Measurements from ENCODE around the gene HBQ1. TPM values are rescaled to one million over a fixed set of nuclear protein-coding genes. Genes with fewer than 3 reads are reported as not detected.
"Not testable (repeated sequence)": the region's sequence is repeated elsewhere in the genome, so short reads cannot be mapped to it uniquely, and the experiment has no call there.

HBQ1 gene
- total RNA-seq, 2 donors from 2014 or later: not detected

DNA sequence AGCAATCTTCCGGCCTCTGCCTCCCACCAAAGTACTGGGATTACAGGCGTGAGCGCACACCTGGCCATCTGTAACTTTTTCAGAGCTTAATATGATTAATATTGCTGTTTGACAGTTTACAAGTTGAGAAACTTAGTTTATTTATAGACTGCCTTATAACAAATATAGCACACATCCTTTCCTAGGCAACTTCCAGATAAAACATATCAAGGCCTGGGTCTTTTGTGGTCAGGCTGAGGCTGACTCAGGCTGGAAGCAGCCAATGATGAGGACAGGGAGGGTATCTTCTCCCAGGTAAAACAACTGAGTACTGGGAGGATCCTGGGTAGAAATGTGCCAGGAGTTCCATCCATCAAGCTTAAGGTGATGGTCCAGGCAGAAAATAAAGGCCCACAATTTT is 32.7 kb downstream of the HBQ1 start:
- Histone ChIP-seq H3K36me3 (peaks cover 66% of the 10 kb centered on the region), H3K27me3 (replicated peaks; ENCODE audit: insufficient read depth) (no peaks in the 10 kb centered on the region), H3K4me3 (no peak overlapping the region), H3K27ac (no peak overlapping the region), H3K4me1 (ENCODE audit: control insufficient read depth in 1 of 2, low read depth in 2 of 2) (no peaks in the 10 kb centered on the region), H3K9me3 (no peaks in the 10 kb centered on the region)
- ATAC-seq (ENCODE audit: insufficient number of reproducible peaks, low FRiP score, low read depth): no peak
- DNase-seq (ENCODE audit: low spot score): no peak
- TF ChIP-seq, protein P1, sequence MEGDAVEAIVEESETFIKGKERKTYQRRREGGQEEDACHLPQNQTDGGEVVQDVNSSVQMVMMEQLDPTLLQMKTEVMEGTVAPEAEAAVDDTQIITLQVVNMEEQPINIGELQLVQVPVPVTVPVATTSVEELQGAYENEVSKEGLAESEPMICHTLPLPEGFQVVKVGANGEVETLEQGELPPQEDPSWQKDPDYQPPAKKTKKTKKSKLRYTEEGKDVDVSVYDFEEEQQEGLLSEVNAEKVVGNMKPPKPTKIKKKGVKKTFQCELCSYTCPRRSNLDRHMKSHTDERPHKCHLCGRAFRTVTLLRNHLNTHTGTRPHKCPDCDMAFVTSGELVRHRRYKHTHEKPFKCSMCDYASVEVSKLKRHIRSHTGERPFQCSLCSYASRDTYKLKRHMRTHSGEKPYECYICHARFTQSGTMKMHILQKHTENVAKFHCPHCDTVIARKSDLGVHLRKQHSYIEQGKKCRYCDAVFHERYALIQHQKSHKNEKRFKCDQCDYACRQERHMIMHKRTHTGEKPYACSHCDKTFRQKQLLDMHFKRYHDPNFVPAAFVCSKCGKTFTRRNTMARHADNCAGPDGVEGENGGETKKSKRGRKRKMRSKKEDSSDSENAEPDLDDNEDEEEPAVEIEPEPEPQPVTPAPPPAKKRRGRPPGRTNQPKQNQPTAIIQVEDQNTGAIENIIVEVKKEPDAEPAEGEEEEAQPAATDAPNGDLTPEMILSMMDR (IDR thresholded peaks at IDR 0.05): no peak

DNA sequence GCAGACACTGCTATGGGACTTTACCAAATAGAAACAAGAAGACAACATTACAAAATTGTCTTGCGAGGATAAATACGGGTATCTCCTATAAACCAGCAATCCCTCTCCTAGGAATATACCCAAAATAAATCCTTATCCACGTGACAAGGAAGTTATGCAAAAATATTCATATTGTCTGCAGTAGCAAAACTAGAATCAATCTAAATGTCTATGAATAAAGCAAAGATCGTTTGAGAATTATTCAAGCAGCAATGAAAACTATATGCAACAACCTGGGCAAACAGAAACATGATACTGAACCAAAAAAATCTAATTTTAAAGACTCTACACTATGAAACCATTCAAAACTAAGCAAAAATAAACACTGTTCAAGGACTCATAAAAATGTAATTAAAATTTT is 39.8 kb downstream of the HBQ1 start:
- TF ChIP-seq, protein P1 (IDR thresholded peaks at IDR 0.05): no peak
- no peaks in the 10 kb centered on the region for H3K27me3 ChIP-seq (replicated peaks; ENCODE audit: insufficient read depth)
- DNase-seq (ENCODE audit: low spot score) (no peak), ATAC-seq (ENCODE audit: insufficient number of reproducible peaks, low FRiP score, low read depth) (no peak)
- no peaks in the 10 kb centered on the region for H3K9me3 ChIP-seq
- H3K4me3 ChIP-seq: no peak overlapping the region
- peaks cover 64% of the 10 kb centered on the region for H3K36me3 ChIP-seq
- no peaks in the 10 kb centered on the region for H3K4me1 ChIP-seq (ENCODE audit: control insufficient read depth in 1 of 2, low read depth in 2 of 2)
- no peak overlapping the region for H3K27ac ChIP-seq

DNA sequence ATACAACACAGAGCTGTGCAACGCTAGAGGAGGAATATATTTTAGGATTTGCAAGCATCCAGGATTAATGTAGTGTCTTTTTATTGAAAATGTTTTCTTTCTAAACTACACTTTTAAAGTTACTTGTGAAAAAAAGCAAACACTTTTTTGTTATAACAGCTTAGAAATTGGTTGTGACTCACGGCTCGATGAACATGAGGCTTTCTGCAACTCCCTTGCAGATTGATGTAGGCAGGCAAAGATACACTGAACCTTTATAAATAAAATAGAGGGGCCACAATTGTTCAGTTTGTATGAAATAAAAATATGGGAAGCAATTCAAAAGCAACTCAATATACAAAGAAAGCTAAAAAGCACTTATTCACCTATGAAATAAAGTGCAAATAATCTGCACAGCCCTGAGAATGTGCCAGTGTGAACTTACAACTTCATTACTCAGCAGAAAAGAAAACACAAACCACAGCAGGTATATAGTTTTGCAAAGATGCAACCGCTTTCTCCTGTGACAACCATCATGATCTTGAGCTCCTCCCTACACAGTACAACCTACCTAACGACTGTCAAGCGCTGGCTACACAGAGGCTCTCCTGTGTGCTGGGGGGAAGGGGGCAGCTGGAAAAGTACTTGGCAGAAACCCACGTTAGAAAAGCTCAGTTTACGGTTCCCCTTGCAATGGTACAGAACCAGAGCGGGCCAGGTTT is 48.0 kb downstream of the HBQ1 start:
- Histone ChIP-seq H3K27me3 (replicated peaks; ENCODE audit: insufficient read depth) (no peaks in the 10 kb centered on the region), H3K9me3 (no peaks in the 10 kb centered on the region), H3K4me3 (peak overlapping the region; percentile 91), H3K27ac (peak overlapping the region; percentile 94 to 96), H3K4me1 (ENCODE audit: control insufficient read depth in 1 of 2, low read depth in 2 of 2) (peaks cover 10 to 17% of the 10 kb centered on the region in 2 donors), H3K36me3 (peaks cover 32% of the 10 kb centered on the region)
- TF ChIP-seq, protein P1 (IDR thresholded peaks at IDR 0.05): no peak
- ATAC-seq (ENCODE audit: insufficient number of reproducible peaks, low FRiP score, low read depth) (no peak), DNase-seq (ENCODE audit: low spot score) (no peak)

DNA sequence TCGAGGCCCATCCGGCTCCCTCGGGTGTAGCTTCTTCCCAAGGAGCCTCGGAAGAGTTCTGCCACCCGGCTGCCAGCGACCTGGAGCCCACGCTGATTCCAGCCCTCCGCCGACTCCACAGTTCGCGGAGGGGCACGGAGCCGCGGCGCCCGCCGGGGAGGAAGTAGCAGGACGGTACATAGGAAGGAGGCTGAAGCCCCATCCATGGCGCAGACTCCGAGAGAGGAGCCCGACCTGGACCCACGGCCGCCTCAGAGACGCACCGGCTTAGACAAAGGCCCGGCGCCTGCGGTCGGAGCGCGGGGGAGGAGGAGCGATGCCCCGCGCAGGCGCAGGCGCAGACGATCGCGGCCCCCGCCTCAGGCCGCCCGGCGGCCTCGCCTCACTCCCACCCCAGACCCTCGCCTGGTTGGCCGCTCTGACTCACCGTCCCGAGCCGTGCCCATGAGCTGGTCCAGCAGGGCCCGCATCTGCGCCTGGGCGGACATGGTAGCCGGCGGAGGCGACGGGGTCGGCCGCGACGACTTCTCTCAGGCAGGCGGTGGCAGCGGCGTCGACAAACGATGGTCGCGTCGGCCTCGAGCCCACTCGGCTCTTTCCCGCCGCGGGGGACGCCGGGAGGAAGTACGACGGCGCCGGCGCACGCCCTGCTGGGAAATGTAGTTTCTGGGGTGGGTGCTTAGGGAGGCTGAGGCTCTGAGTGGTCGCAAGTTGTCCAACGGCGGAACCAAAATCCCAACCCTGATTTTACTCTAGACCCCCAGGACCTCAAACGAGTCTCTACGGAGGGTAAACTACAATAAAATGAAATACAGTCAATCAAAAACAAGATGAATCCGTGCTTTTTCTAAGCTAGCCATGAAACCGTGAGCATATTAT is 48.8 kb downstream of the HBQ1 start, which contains the start of gene LUC7L:
LUC7L (minus strand) TSS at position 598 of the 879 bp plus-strand sequence; CDS start at position 488, 110 bp downstream.
- ATAC-seq (ENCODE audit: insufficient number of reproducible peaks, low FRiP score, low read depth) (peak; percentile 64), DNase-seq (ENCODE audit: low spot score) (peak; percentile 43)
- Histone ChIP-seq H3K36me3 (peaks cover 26% of the 10 kb centered on the region), H3K27me3 (replicated peaks; ENCODE audit: insufficient read depth) (no peaks in the 10 kb centered on the region), H3K9me3 (no peaks in the 10 kb centered on the region), H3K4me3 (peak within 1 kb of the TSS; percentile 91), H3K4me1 (ENCODE audit: control insufficient read depth in 1 of 2, low read depth in 2 of 2) (peaks cover 10 to 17% of the 10 kb centered on the region in 2 donors), H3K27ac (peak within 1 kb of the TSS; percentile 94 to 96)
- TF ChIP-seq, protein P1 (IDR thresholded peaks at IDR 0.05): no peak

DNA sequence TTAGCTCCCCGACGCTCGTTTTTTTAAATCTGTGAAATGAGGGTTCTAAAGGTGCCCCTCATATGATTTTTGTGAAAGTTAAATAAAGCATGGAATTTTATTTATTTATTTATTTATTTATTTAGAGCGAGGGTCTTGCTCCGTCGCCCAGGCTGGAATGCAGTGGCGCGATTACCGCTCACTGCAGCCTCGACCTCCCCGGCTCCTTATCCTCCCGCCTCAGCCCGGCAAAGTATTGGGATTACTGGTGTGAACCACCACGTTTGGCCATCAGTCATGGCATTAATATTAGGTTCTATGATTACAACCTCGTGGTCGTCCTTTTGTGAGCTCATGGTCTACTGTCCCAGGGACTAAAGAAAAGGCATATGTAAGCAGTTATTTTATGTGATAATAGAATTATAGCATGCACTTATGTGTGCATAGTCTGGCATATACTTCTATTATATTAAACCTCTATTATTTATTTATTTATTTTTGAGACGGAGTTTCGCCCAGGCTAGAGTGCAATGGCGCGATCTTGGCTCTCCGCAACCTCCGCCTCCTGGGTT is 49.5 kb downstream of the HBQ1 start:
- H3K4me3 ChIP-seq: peak overlapping the region; percentile 91
- TF ChIP-seq, protein P1 (IDR thresholded peaks at IDR 0.05): no peak
- peaks cover 10 to 17% of the 10 kb centered on the region in 2 donors for H3K4me1 ChIP-seq (ENCODE audit: control insufficient read depth in 1 of 2, low read depth in 2 of 2)
- DNase-seq (ENCODE audit: low spot score) (no peak), ATAC-seq (ENCODE audit: insufficient number of reproducible peaks, low FRiP score, low read depth) (no peak)
- H3K9me3 ChIP-seq: no peaks in the 10 kb centered on the region
- H3K27me3 ChIP-seq (replicated peaks; ENCODE audit: insufficient read depth): no peaks in the 10 kb centered on the region
- peak overlapping the region; percentile 94 to 96 for H3K27ac ChIP-seq
- H3K36me3 ChIP-seq: peaks cover 19% of the 10 kb centered on the region

DNA sequence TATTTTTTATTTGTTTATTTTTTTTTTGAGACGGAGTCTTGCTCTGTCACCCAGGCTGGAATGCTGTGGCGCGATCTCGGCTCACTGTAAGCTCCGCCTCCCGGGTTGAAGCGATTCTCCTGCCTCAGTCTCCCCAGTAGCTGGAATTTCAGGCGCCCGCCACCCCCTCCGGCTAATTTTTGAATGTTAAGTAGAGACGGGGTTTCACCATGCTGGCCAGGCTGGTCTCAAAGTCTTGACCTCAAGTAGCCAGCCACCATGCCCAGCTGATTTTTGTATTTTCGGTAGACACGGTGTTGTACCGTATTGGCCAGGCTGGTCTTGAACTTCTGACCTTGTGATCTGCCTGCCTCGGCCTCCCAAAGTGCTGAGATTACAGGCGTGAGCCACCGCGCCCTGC is 50.1 kb downstream of the HBQ1 start:
- not testable (repeated sequence) for H3K9me3 ChIP-seq; H3K27ac ChIP-seq; ATAC-seq (ENCODE audit: insufficient number of reproducible peaks, low FRiP score, low read depth); H3K27me3 ChIP-seq (replicated peaks; ENCODE audit: insufficient read depth); H3K4me3 ChIP-seq; DNase-seq (ENCODE audit: low spot score)
- Histone ChIP-seq H3K36me3 (peaks cover 15% of the 10 kb centered on the region), H3K4me1 (ENCODE audit: control insufficient read depth in 1 of 2, low read depth in 2 of 2) (peaks cover 10 to 18% of the 10 kb centered on the region in 2 donors)
